GM12878 (cell line): ENCODE results near the gene MBD3. TPM values are rescaled to one million over a fixed set of nuclear protein-coding genes. Genes with fewer than 3 reads are reported as not detected.

Source experiments
- ATAC-seq: fragments of 200-7000 bp; cut with Tn5 transposase; 3 replicates; pipeline ENCODE4 v1.9.1; 2020; ENCODE audit warnings: mild to moderate bottlenecking, moderate library complexity
- BruUV-seq: library from RNA; stranded (reverse); fragments of 400-500 nt; replicated peaks from 2 replicates; lab custom pipeline; 2021; lab: Mats Ljungman, UMichigan
- CTCF ChIA-PET: fragments of 300-600 bp; sonication (Branson Sonifier 250); formaldehyde crosslinking; extraction: SDS; loops from one replicate; lab custom pipeline; 2021; ENCODE audit warnings: inconsistent platforms; lab: Yijun Ruan, JAX
- POLR2A ChIA-PET: fragments of 350-600 bp; formaldehyde crosslinking; extraction: SDS; loops from one replicate; lab custom pipeline; 2021; ENCODE audit warnings: inconsistent platforms; lab: Charles Lee
- RAD21 ChIA-PET: fragments of 300-600 bp; sonication (Branson Sonifier 250); formaldehyde crosslinking; loops from one replicate; lab custom pipeline; 2023; ENCODE audit warnings: antibody characterized with exemption; ENCODE audit not compliant: unreplicated experiment; lab: Charles Lee
- SMC1A ChIA-PET: fragments of 300-600 bp; sonication (Branson Sonifier 250); formaldehyde crosslinking; loops from one replicate; lab custom pipeline; 2023; ENCODE audit not compliant: unreplicated experiment, uncharacterized antibody; lab: Charles Lee
- DNase-seq: peaks from one replicate; pipeline ENCODE4 v3.0.0-alpha.2; 2011; ENCODE audit warnings: low read depth, low spot score
- FAIRE-seq: peaks from 3 replicates; lab custom pipeline; 2011; peaks lifted over from hg19 to GRCh38; lab: Jason Lieb, UNC
- H2AFZ ChIP-seq: 2 replicates; pipeline ENCODE4 v1.6.0; 2011; ENCODE audit warnings: low read depth, low read length, control low read depth; ENCODE audit not compliant: control insufficient read depth
- H3K27ac ChIP-seq: 2 replicates; pipeline ENCODE4 v1.5.1; 2011; ENCODE audit warnings: control low read depth; ENCODE audit not compliant: control insufficient read depth, insufficient read depth
- H3K27me3 ChIP-seq, 2 experiments: replicated peaks in 1 of 2; 2 replicates each; pipeline versions ENCODE4 v1.6.0 to v1.6.1; 2011; ENCODE audit warnings: low read length in 1 of 2; ENCODE audit not compliant: control insufficient read depth in 2 of 2, insufficient read depth in 2 of 2
- H3K36me3 ChIP-seq, 2 experiments: 2 replicates each; pipeline ENCODE4 v1.5.1; 2011; ENCODE audit warnings: low read length in 1 of 2; ENCODE audit not compliant: control insufficient read depth in 2 of 2, insufficient read depth in 2 of 2
- H3K4me1 ChIP-seq: 2 replicates; pipeline ENCODE4 v1.6.1; 2011; ENCODE audit warnings: mild to moderate bottlenecking, low read length, moderate library complexity, mixed read lengths; ENCODE audit not compliant: control insufficient read depth, insufficient read depth
- H3K4me2 ChIP-seq: 2 replicates; pipeline ENCODE4 v1.6.0; 2011; ENCODE audit warnings: control low read depth; ENCODE audit not compliant: control insufficient read depth, insufficient read depth
- H3K4me3 ChIP-seq: fragments of 200-600 bp; sonication (generic); 2 replicates; pipeline ENCODE4 v1.5.1; 2016
- H3K79me2 ChIP-seq: 2 replicates; pipeline ENCODE4 v1.6.0; 2011; ENCODE audit warnings: low read length; ENCODE audit not compliant: control insufficient read depth, insufficient read depth
- H3K9ac ChIP-seq: 2 replicates; pipeline ENCODE4 v1.8.0; 2011; ENCODE audit warnings: low read length, control low read depth, mixed read lengths; ENCODE audit not compliant: control insufficient read depth, insufficient read depth
- H3K9me3 ChIP-seq: replicated peaks from 3 replicates; pipeline ENCODE4 v1.5.1; 2011; ENCODE audit warnings: mild to moderate bottlenecking, low read length; ENCODE audit not compliant: control insufficient read depth, insufficient read depth
- H4K20me1 ChIP-seq: 2 replicates; pipeline ENCODE4 v1.6.0; 2011; ENCODE audit not compliant: control insufficient read depth, insufficient read depth
- BRCA1 ChIP-seq: IDR thresholded peaks from 2 replicates; pipeline ENCODE4 v1.6.1; 2011; ENCODE audit warnings: low read depth, low read length, improper control_type of control experiment
- EED ChIP-seq: sonication (generic); IDR thresholded peaks from 2 replicates; pipeline ENCODE4 v1.6.1; 2016; ENCODE audit warnings: antibody characterized with exemption, low read depth
- ETV6 ChIP-seq, 2 experiments: fragments of 450-650 bp in 1 of 2; IDR thresholded peaks in 1 of 2; conservative IDR thresholded peaks in 1 of 2; 2 replicates each; pipeline ENCODE4 v1.6.1; 2014; ENCODE audit warnings: antibody characterized with exemption in 1 of 2, borderline replicate concordance in 1 of 2, low read depth in 1 of 2, mild to moderate bottlenecking in 1 of 2, moderate library complexity in 1 of 2
- GABPA ChIP-seq: IDR thresholded peaks from 2 replicates; pipeline ENCODE4 v1.6.1; 2014; ENCODE audit warnings: antibody characterized with exemption, low read depth, mild to moderate bottlenecking, inconsistent platforms
- KLF5 ChIP-seq: fragments of 450-650 bp; IDR thresholded peaks from 2 replicates; pipeline ENCODE4 v1.6.1; 2014; ENCODE audit warnings: mild to moderate bottlenecking; ENCODE audit not compliant: partially characterized antibody
- MEF2A ChIP-seq: IDR thresholded peaks from 2 replicates; pipeline ENCODE4 v1.6.1; 2011; ENCODE audit warnings: low read depth, mild to moderate bottlenecking, low read length, moderate library complexity; ENCODE audit not compliant: insufficient read depth
- SMARCA5 ChIP-seq: fragments of 450-650 bp; IDR thresholded peaks from 2 replicates; pipeline ENCODE4 v1.6.1; 2017; ENCODE audit warnings: mild to moderate bottlenecking
- SMC3 ChIP-seq: IDR thresholded peaks from 2 replicates; pipeline ENCODE4 v1.6.1; 2011; ENCODE audit warnings: low read length, improper control_type of control experiment, borderline replicate concordance
- TCF12 ChIP-seq: IDR thresholded peaks from 2 replicates; pipeline ENCODE4 v1.6.1; 2011; ENCODE audit warnings: low read depth, mild to moderate bottlenecking, low read length
- TCF7 ChIP-seq: IDR thresholded peaks from 2 replicates; pipeline ENCODE4 v1.6.1; 2014; ENCODE audit warnings: antibody characterized with exemption, borderline replicate concordance
- ZNF24 ChIP-seq: fragments of 450-650 bp; IDR thresholded peaks from 2 replicates; pipeline ENCODE4 v1.6.1; 2017; ENCODE audit warnings: antibody characterized with exemption, mild to moderate bottlenecking
- ZNF622 ChIP-seq: fragments of 450-650 bp; IDR thresholded peaks from 2 replicates; pipeline ENCODE4 v1.6.1; 2017; ENCODE audit warnings: mild to moderate bottlenecking, inconsistent platforms
- WGBS: methylation state at CpG from one replicate; pipeline ENCODE4 v1.1.6; 2016; ENCODE audit warnings: low lambda C conversion rate; ENCODE audit not compliant: insufficient replicate concordance, insufficient coverage; ENCODE audit errors: missing lambda C conversion rate; 5-methylcytosine and 5-hydroxymethylcytosine counted together
- in situ Hi-C: fragments of 300-500 bp; cut with MboI; formaldehyde crosslinking; loops from 9 replicates; pipeline ENCODE4 v1.14.3; 2018; ENCODE audit warnings: mixed read lengths
- intact Hi-C: fragments of 100-400 bp; cut with micrococcal nuclease; formaldehyde crosslinking; loops from one replicate; pipeline ENCODE4 v1.14.2; 2022; ENCODE audit not compliant: unreplicated experiment
- polyA plus RNA-seq, 11 experiments: library from polyadenylated mRNA; depleted of rRNA in 4 of 11; unstranded in 6 of 11; stranded (reverse) in 5 of 11; fragments of >200 nt; fragmentation: Nextera tagmentation in 4 of 11; fragmentation: Illumina TruSeq in 1 of 11; extraction: Ambion mirVana in 4 of 11; extraction: Trizol in 1 of 11; gene quantifications; 1 replicate in 1 of 11; 2 replicates in 10 of 11; pipeline versions ENCODE4 v1.2.1 to v1.2.3, GENCODE V29; 2011 to 2016; ENCODE audit warnings: inconsistent platforms in 2 of 11, missing spikeins in 2 of 11, low read depth in 1 of 11
- total RNA-seq, 4 experiments: library from RNA; depleted of rRNA in 3 of 4; stranded (reverse); fragments of >200 nt in 3 of 4; fragmentation: Illumina TruSeq in 1 of 4; extraction: Trizol in 1 of 4; gene quantifications; 2 replicates each; pipeline versions ENCODE4 v1.2.1 to v1.2.3, GENCODE V29; 2013 to 2021
- TF ChIP-seq, protein P1 (sequence below): fragments of 450-650 bp; formaldehyde crosslinking; IDR thresholded peaks from 2 replicates; pipeline ENCODE4 v1.4.0; 2022; ENCODE audit warnings: mild to moderate bottlenecking, moderate library complexity
- TF ChIP-seq, protein P2 (sequence below): IDR thresholded peaks from 2 replicates; pipeline ENCODE4 v1.6.1; 2012; ENCODE audit warnings: low read depth, low read length, improper control_type of control experiment
- TF ChIP-seq, protein P3 (sequence below), 3 experiments: IDR thresholded peaks in 2 of 3; conservative IDR thresholded peaks in 1 of 3; 2 replicates each; pipeline ENCODE4 v1.5.1; 2011; ENCODE audit warnings: low read depth in 3 of 3, low read length in 3 of 3, mild to moderate bottlenecking in 3 of 3, control low read depth in 2 of 3, moderate library complexity in 2 of 3, inconsistent platforms in 1 of 3, mixed read lengths in 1 of 3; ENCODE audit not compliant: control insufficient read depth in 2 of 3, insufficient read depth in 1 of 3; ENCODE audit errors: extremely low read depth in 1 of 3
- TF ChIP-seq, protein P4 (sequence below): IDR thresholded peaks from 2 replicates; pipeline ENCODE4 v1.6.1; 2012; ENCODE audit warnings: low read length, inconsistent platforms

The MBD3 gene
- total and polyA plus RNA-seq, 10 of the 15 experiments (the other 5 are each of a cell fraction or from before 2014, with no cell fraction given): 0.13 to 107 (median 21.9) TPM

DNA sequence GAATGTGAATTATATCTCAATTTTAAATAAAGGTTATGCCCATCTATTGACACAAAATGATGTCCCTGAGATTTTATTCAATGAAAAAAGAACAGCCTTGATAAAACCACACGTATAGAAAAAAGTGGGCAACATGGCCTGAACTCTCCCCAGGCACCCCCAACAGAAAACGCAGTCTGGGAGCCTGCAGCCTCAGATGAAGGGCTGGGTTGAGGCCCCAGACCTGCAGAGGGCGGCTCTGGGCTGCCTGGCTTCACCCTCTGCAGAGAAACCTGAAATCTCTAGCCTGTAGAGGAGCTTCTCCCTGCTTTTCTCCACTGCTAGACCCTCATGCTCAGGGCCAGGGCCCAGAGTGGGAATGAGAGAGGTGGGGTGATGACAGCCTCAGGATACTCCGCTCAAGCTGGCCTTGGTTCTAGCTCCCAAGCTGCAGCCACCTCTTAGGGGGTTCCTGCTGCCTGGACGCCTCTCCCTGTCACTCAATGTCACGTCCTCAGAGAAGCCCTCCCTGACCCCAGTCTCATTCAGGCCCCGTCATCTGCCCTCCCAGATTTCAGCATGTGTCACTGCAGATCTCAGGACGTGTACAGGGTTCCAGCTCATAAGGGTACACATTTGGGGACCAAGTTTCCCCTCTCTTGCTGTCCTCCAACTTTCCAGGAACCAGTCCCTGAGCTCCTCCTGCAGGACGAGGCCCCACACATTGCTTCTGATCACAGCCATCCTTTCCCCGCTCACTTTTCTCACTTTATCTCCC lies 1.8 kb downstream of the MBD3 start:
- peaks cover 4% of the 10 kb centered on the region; the same call in 1 of the 2 replicates for H3K4me1 ChIP-seq
- TF ChIP-seq, protein P1, sequence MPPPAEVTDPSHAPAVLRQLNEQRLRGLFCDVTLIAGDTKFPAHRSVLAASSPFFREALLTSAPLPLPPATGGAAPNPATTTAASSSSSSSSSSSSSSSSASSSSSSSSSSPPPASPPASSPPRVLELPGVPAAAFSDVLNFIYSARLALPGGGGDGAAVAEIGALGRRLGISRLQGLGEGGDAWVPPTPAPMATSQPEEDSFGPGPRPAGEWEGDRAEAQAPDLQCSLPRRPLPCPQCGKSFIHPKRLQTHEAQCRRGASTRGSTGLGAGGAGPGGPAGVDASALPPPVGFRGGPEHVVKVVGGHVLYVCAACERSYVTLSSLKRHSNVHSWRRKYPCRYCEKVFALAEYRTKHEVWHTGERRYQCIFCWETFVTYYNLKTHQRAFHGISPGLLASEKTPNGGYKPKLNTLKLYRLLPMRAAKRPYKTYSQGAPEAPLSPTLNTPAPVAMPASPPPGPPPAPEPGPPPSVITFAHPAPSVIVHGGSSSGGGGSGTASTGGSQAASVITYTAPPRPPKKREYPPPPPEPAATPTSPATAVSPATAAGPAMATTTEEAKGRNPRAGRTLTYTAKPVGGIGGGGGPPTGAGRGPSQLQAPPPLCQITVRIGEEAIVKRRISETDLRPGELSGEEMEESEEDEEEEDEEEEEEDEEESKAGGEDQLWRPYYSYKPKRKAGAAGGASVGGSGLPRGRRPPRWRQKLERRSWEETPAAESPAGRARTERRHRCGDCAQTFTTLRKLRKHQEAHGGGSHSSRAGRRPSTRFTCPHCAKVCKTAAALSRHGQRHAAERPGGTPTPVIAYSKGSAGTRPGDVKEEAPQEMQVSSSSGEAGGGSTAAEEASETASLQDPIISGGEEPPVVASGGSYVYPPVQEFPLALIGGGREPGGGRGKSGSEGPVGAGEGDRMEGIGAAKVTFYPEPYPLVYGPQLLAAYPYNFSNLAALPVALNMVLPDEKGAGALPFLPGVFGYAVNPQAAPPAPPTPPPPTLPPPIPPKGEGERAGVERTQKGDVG: no peak
- TF ChIP-seq TCF7 (no peak), SMARCA5 (no peak), ZNF24 (no peak), EED (no peak), MEF2A (no peak), SMC3 (peak; percentile 44; the same call in 1 of the 2 replicates), ETV6 (conservative IDR thresholded peaks at IDR 0.05 in 1 of 2, IDR thresholded peaks at IDR 0.05 in 1 of 2; ENCODE audit: borderline replicate concordance in 1 of 2, low read depth in 1 of 2) (no peak), GABPA (no peak), ZNF622 (no peak), KLF5 (no peak), BRCA1 (no peak), TCF12 (no peak)
- TF ChIP-seq, protein P2, sequence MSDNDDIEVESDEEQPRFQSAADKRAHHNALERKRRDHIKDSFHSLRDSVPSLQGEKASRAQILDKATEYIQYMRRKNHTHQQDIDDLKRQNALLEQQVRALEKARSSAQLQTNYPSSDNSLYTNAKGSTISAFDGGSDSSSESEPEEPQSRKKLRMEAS: no peak
- TF ChIP-seq, protein P3, sequence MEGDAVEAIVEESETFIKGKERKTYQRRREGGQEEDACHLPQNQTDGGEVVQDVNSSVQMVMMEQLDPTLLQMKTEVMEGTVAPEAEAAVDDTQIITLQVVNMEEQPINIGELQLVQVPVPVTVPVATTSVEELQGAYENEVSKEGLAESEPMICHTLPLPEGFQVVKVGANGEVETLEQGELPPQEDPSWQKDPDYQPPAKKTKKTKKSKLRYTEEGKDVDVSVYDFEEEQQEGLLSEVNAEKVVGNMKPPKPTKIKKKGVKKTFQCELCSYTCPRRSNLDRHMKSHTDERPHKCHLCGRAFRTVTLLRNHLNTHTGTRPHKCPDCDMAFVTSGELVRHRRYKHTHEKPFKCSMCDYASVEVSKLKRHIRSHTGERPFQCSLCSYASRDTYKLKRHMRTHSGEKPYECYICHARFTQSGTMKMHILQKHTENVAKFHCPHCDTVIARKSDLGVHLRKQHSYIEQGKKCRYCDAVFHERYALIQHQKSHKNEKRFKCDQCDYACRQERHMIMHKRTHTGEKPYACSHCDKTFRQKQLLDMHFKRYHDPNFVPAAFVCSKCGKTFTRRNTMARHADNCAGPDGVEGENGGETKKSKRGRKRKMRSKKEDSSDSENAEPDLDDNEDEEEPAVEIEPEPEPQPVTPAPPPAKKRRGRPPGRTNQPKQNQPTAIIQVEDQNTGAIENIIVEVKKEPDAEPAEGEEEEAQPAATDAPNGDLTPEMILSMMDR (IDR thresholded peaks at IDR 0.05 in 2 of 3, conservative IDR thresholded peaks at IDR 0.05 in 1 of 3; ENCODE audit: control insufficient read depth in 2 of 3, extremely low read depth in 1 of 3, insufficient read depth in 1 of 3, low read depth in 3 of 3, low read length in 3 of 3): peak; percentile 51 to 68 (median 59)
- TF ChIP-seq, protein P4, sequence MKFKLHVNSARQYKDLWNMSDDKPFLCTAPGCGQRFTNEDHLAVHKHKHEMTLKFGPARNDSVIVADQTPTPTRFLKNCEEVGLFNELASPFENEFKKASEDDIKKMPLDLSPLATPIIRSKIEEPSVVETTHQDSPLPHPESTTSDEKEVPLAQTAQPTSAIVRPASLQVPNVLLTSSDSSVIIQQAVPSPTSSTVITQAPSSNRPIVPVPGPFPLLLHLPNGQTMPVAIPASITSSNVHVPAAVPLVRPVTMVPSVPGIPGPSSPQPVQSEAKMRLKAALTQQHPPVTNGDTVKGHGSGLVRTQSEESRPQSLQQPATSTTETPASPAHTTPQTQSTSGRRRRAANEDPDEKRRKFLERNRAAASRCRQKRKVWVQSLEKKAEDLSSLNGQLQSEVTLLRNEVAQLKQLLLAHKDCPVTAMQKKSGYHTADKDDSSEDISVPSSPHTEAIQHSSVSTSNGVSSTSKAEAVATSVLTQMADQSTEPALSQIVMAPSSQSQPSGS: no peak

More for the DNA sequence above, 1.8 kb downstream of the MBD3 start:
- POLR2A ChIA-PET: interaction anchor here (0.6 to 1.4 kb wide), 6 partner anchors 9 to 221 kb away, joined by 3 to 7 read pairs (median 3); partner anchors contain the start of gene ATP8B3
- intact Hi-C loops (no loop called here), in situ Hi-C loops (no loop called here)
- peak; percentile 76 for ATAC-seq
- H3K36me3 ChIP-seq: peaks cover 0 to 3% of the 10 kb centered on the region in 2 experiments; a peak in 2 of 4 replicates
- H2AFZ ChIP-seq: no peak overlapping the region
- H3K27ac ChIP-seq: peak overlapping the region; percentile 92
- no peaks in the 10 kb centered on the region for H4K20me1 ChIP-seq
- no peak for DNase-seq
- no peaks in the 10 kb centered on the region for H3K9me3 ChIP-seq
- peak overlapping the region; percentile 98 for H3K9ac ChIP-seq
- CTCF ChIA-PET: interaction anchor here (0.6 to 4.4 kb wide), 19 partner anchors 9 to 239 kb away, joined by 3 to 55 read pairs (median 4); no protein-coding TSS in a partner anchor
- SMC1A ChIA-PET: interaction anchor here (1.1 to 2.5 kb wide), 4 partner anchors 14 to 81 kb away, joined by 3 to 14 read pairs (median 5); partner anchors contain the start of gene UQCR11
- H3K79me2 ChIP-seq: peaks cover 32% of the 10 kb centered on the region
- no peaks in the 10 kb centered on the region for H3K27me3 ChIP-seq
- WGBS: 2% methylated on average over 10 of the region's 10 CpGs
- RAD21 ChIA-PET: interaction anchor here (0.6 to 2.0 kb wide), 8 partner anchors 14 to 219 kb away, joined by 3 to 16 read pairs (median 4); partner anchors contain the start of genes TCF3 and UQCR11
- FAIRE-seq: peak; percentile 85
- BruUV-seq: no TSS peak
- peak overlapping the region; percentile 98 for H3K4me3 ChIP-seq
- peak overlapping the region; percentile 79 for H3K4me2 ChIP-seq
